GM19397 (cell line): ENCODE results near the gene SOBP.
"Not testable (repeated sequence)": the region's sequence is repeated elsewhere in the genome, so short reads cannot be mapped to it uniquely, and the experiment has no call there.

Source experiments
- ATAC-seq: cut with Tn5 transposase; IDR thresholded peaks from one replicate; pipeline ENCODE4 v1.9.1; 2021; ENCODE audit warnings: mild to moderate bottlenecking, moderate library complexity; ENCODE audit not compliant: unreplicated experiment

Gene SOBP

GRCh38 chr6:107550241-107550840 lies 60.4 kb downstream of the SOBP start:
- no peak for ATAC-seq

- ATAC-seq: no peak
Measured at GRCh38 chr6:107550906-107551305, 61.0 kb downstream of the SOBP start.

GRCh38 chr6:107553121-107553520 lies 63.2 kb downstream of the SOBP start:
- not testable (repeated sequence) for ATAC-seq

GRCh38 chr6:107554326-107554725 lies 64.4 kb downstream of the SOBP start:
- ATAC-seq: no peak

GRCh38 chr6:107554918-107555317 lies 65.0 kb downstream of the SOBP start:
- ATAC-seq: no peak

GRCh38 chr6:107555449-107555848 lies 65.5 kb downstream of the SOBP start:
- ATAC-seq: no peak

- ATAC-seq: no peak
Measured at GRCh38 chr6:107556082-107556481, 66.2 kb downstream of the SOBP start.

- ATAC-seq: no peak
Measured at GRCh38 chr6:107557698-107558097, 67.8 kb downstream of the SOBP start.

- no peak for ATAC-seq
Measured at GRCh38 chr6:107560657-107561056, 70.7 kb downstream of the SOBP start.

GRCh38 chr6:107561306-107561705 lies 71.4 kb downstream of the SOBP start:
- ATAC-seq: no peak

- ATAC-seq: no peak
Measured at GRCh38 chr6:107563694-107564588, 74.0 kb downstream of the SOBP start.

- ATAC-seq: no peak
Measured at GRCh38 chr6:107564589-107564951, 74.7 kb downstream of the SOBP start.

- ATAC-seq: no peak
Measured at GRCh38 chr6:107565165-107565723, 75.3 kb downstream of the SOBP start.

- ATAC-seq: no peak
Measured at GRCh38 chr6:107567643-107568042, 77.7 kb downstream of the SOBP start.

- no peak for ATAC-seq
Measured at GRCh38 chr6:107569473-107569872, 79.6 kb downstream of the SOBP start.

- ATAC-seq: no peak
Measured at GRCh38 chr6:107571354-107571753, 81.4 kb downstream of the SOBP start.

- ATAC-seq: no peak
Measured at GRCh38 chr6:107572886-107573285, 83.0 kb downstream of the SOBP start.

GRCh38 chr6:107574856-107575255 lies 84.9 kb downstream of the SOBP start:
- ATAC-seq: no peak

GRCh38 chr6:107576852-107577251 lies 86.9 kb downstream of the SOBP start:
- no peak for ATAC-seq

- no peak for ATAC-seq
Measured at GRCh38 chr6:107578642-107579341, 88.9 kb downstream of the SOBP start.

GRCh38 chr6:107579456-107580056 lies 89.6 kb downstream of the SOBP start:
- no peak for ATAC-seq
